ENCODE data around the gene DHCR24. TPM values are rescaled to one million over a fixed set of nuclear protein-coding genes. Genes with fewer than 3 reads are reported as not detected.

The DHCR24 gene
- total and polyA plus RNA-seq, 2 donors (not counting 3 experiments of a cell fraction or from before 2014, with no cell fraction given), result 223 to 239 TPM

DNA sequence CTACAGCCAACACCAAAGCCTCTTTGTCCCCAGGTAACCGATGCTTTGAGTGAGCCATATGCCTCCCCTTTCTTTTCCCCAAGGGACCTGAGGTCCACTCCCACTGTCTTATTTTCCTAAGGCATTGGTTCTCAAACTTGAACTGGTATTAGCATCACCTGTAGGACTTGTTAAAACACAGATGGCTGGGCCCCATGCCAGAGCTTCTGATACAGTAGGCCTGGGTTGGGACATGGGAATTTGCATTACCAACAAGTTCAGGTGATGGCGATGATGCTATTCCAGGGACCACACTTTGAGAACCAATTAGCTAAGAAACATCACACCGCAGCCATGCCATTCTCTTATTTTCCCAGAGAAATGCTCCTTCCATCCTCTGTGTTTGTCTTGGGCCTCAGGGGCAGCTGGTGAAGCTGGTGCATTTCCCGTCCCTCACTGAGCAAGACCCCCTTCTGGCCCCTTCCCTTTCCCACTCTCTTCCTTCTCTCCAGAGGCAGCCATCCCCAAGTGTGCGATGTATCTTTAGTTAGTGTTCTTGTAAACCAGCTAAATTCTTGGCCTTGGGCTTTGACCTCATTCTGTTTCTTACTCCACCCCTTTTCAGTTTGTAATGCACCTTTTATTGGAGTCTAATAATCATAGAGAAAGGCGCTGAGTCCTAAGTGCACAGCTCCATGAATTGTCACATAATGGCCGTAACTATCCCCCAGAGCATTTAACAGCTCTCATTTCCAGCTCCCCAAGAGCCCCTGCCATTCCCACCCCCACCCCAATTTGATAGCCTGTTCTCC is 71.7 kb downstream of the DHCR24 start:
- H3K79me2 ChIP-seq (ENCODE audit: control insufficient read depth, insufficient read depth, low read length), result no peaks in the 10 kb centered on the region
- dilution Hi-C loops (cut with MboI; ENCODE audit: extremely low pct_ligation_motif_present, low sequenced_read_pairs), result no loop called here
- no peaks in the 10 kb centered on the region for H3K4me1 ChIP-seq (ENCODE audit: control insufficient read depth, extremely low read depth, insufficient read depth, low read length)
- no TSS peak for BruUV-seq (replicated peaks)
- no peak for FAIRE-seq
- no peak overlapping the region for H3K27ac ChIP-seq (ENCODE audit: insufficient read depth, low read depth, low read length)
- no peaks in the 10 kb centered on the region for H3K9me3 ChIP-seq (replicated peaks; ENCODE audit: control insufficient read depth, insufficient read depth, low read length)
- no peaks in the 10 kb centered on the region for H3K9me1 ChIP-seq (replicated peaks; ENCODE audit: control insufficient read depth, extremely low read depth, insufficient read depth, low read length)
- POLR2A ChIA-PET, result interaction anchor here (0.6 kb wide), 1 partner anchor 15 kb away, joined by 12 read pairs; no protein-coding TSS in a partner anchor
- no peaks in the 10 kb centered on the region for H4K20me1 ChIP-seq (replicated peaks; ENCODE audit: control insufficient read depth, extremely low read depth, insufficient read depth, low read length)
- H3K9ac ChIP-seq (replicated peaks; ENCODE audit: extremely low read depth, insufficient read depth, low read length), result no peak overlapping the region
- CTCF ChIA-PET, result no interaction called here
- H3K4me3 ChIP-seq (replicated peaks in 1 of 3; ENCODE audit: insufficient read depth in 1 of 3, low read depth in 1 of 3, low read length in 3 of 3), result no peak overlapping the region
- TF ChIP-seq, protein P1, sequence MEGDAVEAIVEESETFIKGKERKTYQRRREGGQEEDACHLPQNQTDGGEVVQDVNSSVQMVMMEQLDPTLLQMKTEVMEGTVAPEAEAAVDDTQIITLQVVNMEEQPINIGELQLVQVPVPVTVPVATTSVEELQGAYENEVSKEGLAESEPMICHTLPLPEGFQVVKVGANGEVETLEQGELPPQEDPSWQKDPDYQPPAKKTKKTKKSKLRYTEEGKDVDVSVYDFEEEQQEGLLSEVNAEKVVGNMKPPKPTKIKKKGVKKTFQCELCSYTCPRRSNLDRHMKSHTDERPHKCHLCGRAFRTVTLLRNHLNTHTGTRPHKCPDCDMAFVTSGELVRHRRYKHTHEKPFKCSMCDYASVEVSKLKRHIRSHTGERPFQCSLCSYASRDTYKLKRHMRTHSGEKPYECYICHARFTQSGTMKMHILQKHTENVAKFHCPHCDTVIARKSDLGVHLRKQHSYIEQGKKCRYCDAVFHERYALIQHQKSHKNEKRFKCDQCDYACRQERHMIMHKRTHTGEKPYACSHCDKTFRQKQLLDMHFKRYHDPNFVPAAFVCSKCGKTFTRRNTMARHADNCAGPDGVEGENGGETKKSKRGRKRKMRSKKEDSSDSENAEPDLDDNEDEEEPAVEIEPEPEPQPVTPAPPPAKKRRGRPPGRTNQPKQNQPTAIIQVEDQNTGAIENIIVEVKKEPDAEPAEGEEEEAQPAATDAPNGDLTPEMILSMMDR (IDR thresholded peaks at IDR 0.05; ENCODE audit: extremely low read depth in 1 of 2, insufficient read depth in 1 of 2, low read depth in 1 of 2, low read length in 2 of 2), result no peak
- TF ChIP-seq MYC (IDR thresholded peaks at IDR 0.05; ENCODE audit: low read depth, low read length) (no peak), JUN (IDR thresholded peaks at IDR 0.05; ENCODE audit: borderline replicate concordance, insufficient read depth, insufficient read length, low read depth) (no peak), POLR2A (IDR thresholded peaks at IDR 0.05; ENCODE audit: low read depth, low read length) (no peak), EZH2 (IDR thresholded peaks at IDR 0.05; ENCODE audit: borderline replicate concordance, low read depth, low read length, severe bottlenecking) (no peak), GATA2 (IDR thresholded peaks at IDR 0.05; ENCODE audit: insufficient read depth, insufficient read length, low read depth, low read length) (no peak)
- no peak for DNase-seq (ENCODE audit: low read depth, low spot score)
- no peak overlapping the region for H3K4me2 ChIP-seq (ENCODE audit: insufficient read depth, low read length)
- H2AFZ ChIP-seq (ENCODE audit: low read depth, low read length), result no peak overlapping the region
- H3K36me3 ChIP-seq (ENCODE audit: control insufficient read depth in 2 of 2, extremely low read depth in 1 of 2, insufficient read depth in 2 of 2, low read length in 2 of 2), result no peaks in the 10 kb centered on the region
- intact Hi-C loops (cut with micrococcal nuclease), result no loop called here
- no peaks in the 10 kb centered on the region for H3K27me3 ChIP-seq (ENCODE audit: control insufficient read depth in 2 of 2, insufficient read depth in 2 of 2, low read length in 2 of 2)

All from endothelial cell of umbilical vein (primary cell).